Thyroid gland (tissue), 4 donors: ENCODE measurements around the gene RMI2. TPM values are rescaled to one million over a fixed set of nuclear protein-coding genes. Genes with fewer than 3 reads are reported as not detected.

Experiments
- DNase-seq, 2 donors: peaks; one replicate each; pipeline ENCODE4 v3.0.0-alpha.2; 2019
- H3K27ac ChIP-seq, 3 donors: fragments of 200-600 bp; sonication (generic); 1 replicate in 2 of 3; 2 replicates in 1 of 3; pipeline ENCODE4 v1.5.1; 2016 to 2019; ENCODE audit warnings: mild to moderate bottlenecking in 1 of 3, moderate library complexity in 1 of 3
- H3K27me3 ChIP-seq: fragments of 200-600 bp; sonication (generic); one replicate; pipeline ENCODE4 v1.5.1; 2019
- H3K36me3 ChIP-seq, 2 donors: fragments of 200-600 bp; sonication (generic); one replicate each; pipeline ENCODE4 v1.5.1; 2016 to 2019
- H3K4me1 ChIP-seq, 2 donors: fragments of 200-600 bp; sonication (generic); one replicate each; pipeline ENCODE4 v1.5.1; 2017 to 2019
- H3K4me3 ChIP-seq, 3 donors: fragments of 200-600 bp; sonication (generic); replicated peaks in 1 of 3; 1 replicate in 2 of 3; 2 replicates in 1 of 3; pipeline ENCODE4 v1.5.1; 2016; ENCODE audit warnings: mild to moderate bottlenecking in 1 of 3
- H3K9me3 ChIP-seq: fragments of 200-600 bp; sonication (generic); one replicate; pipeline ENCODE4 v1.5.1; 2017
- POLR2A ChIP-seq, 2 donors: fragments of 450-650 bp; IDR thresholded peaks; one replicate each; pipeline ENCODE4 v1.6.1; 2017; ENCODE audit warnings: antibody characterized with exemption in 2 of 2, mild to moderate bottlenecking in 2 of 2, moderate library complexity in 1 of 2
- WGBS, 2 donors: methylation state at CpG; one replicate each; pipeline ENCODE4 v1.1.5; 2017; 5-methylcytosine and 5-hydroxymethylcytosine counted together
- intact Hi-C: fragments of 100-400 bp; cut with DNase I; formaldehyde crosslinking; loops from one replicate; pipeline ENCODE4 v1.15.1; 2023
- total RNA-seq, 4 donors: library from RNA; depleted of rRNA; stranded (reverse); fragments of >200 nt; gene quantifications; one replicate each; pipeline ENCODE4 v1.2.3, GENCODE V29; 2016
- TF ChIP-seq, protein P1 (sequence below), 6 experiments: fragments of 200-600 bp in 3 of 6; fragments of 450-650 bp in 3 of 6; sonication (generic) in 3 of 6; IDR thresholded peaks; one replicate each; pipeline ENCODE4 v1.5.1; 2016 to 2019; ENCODE audit warnings: antibody characterized with exemption in 6 of 6, mild to moderate bottlenecking in 2 of 6, inconsistent platforms in 1 of 6, moderate library complexity in 1 of 6

RMI2 gene
- total RNA-seq, 4 donors from 2014 or later: 2.5 to 2.8 (median 2.6) TPM; not detected in 1

DNA sequence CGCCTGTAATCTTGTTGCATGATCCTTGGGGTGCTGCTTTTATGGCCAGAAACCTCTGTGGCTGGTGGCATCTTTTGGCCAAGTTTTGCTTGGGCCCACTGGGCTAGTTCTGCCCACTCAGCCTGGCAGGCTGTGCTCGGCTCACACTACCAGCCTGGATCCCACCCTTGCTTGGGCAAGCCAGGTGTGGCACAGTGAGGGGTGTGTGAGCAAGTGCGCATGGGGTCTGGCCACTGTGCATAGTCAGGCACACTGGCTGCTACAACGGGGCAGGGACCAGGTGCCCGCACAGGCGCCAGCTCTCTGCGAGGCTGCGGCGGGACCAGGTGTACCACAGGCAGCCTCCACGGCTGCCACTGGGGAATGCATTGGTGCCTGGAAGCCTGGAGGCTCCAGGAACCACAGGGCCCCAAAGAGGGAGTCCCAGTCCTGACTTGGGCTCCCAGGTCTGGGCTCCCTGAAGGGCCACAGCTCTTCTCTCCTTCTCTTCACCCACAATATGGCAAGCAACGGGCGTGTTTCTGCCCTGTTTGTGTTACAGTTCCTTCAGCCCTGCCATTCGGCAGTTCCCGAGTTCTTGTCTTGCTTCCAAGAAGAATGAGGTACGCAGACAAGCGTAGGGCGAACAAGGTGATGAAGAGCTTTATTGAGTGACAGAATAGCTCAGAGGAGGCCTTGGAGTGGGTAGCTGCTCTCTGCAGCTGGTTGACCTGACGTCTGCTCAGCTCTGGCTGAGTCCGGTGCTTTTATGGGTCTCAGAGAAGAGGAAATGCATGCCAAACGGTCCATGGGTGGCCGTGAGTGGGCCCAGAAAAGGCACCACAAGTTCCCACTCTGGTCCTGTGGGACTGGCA, 37.4 kb upstream of the RMI2 start:
- intact Hi-C loops: no loop called here
- 83 to 90% methylated on average over 12 to 20 of the region's 21 CpGs for WGBS, 2 donors
- H3K4me1 ChIP-seq: peaks cover 23 to 58% of the 10 kb centered on the region in 2 donors

DNA sequence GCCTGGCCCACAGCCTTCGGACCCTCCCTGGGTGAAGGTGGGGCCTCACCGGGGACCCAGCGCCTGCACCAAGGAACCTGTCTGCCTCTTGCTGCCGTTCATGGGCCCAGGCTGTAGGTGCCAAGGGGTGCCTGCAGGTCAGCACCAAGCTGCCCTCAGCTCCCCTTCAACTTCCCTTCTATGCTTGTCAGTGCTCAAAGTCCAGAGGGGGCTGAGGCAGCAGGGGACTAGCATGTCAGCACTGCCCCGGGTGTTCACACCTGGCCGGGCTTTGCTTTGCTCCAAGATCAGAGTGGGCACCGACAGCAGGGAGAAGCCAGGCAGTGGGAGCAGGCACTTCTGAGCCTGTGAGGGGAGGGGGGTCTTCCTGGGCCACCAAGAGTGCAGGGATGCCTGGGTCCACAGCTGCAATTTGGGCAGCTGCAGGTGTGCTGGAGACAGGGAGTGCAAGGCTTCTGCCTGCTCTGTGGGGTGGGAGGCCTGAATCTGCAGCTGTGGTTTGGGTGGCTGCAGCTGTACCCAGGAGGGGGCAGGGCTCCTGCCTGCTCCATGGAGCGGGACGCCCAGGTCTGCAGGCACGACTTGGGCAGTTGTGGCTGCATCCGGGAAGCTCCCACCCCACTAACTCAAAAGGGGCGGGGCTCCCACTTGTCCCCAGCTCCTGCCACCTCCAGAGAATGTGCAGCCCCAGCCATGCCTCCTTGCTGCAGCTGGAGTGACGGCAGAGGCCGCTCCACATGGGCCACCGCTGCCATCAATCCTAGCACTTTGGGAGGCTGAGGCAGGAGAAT, 36.6 kb upstream of the RMI2 start:
- Histone ChIP-seq H3K27me3 (no peaks in the 10 kb centered on the region), H3K4me1 (peaks cover 15 to 56% of the 10 kb centered on the region in 2 donors), H3K4me3 (no peak overlapping the region), H3K9me3 (no peaks in the 10 kb centered on the region), H3K36me3 (no peaks in the 10 kb centered on the region), H3K27ac (peak overlapping the region; percentile 4 to 37 (median 9))
- DNase-seq: peak; percentile 66 to 67
- intact Hi-C loops: no loop called here
- 73 to 91% methylated on average over 6 to 7 of the region's 15 CpGs for WGBS, 2 donors
- TF ChIP-seq POLR2A (IDR thresholded peaks at IDR 0.05): no peak
- TF ChIP-seq, protein P1, sequence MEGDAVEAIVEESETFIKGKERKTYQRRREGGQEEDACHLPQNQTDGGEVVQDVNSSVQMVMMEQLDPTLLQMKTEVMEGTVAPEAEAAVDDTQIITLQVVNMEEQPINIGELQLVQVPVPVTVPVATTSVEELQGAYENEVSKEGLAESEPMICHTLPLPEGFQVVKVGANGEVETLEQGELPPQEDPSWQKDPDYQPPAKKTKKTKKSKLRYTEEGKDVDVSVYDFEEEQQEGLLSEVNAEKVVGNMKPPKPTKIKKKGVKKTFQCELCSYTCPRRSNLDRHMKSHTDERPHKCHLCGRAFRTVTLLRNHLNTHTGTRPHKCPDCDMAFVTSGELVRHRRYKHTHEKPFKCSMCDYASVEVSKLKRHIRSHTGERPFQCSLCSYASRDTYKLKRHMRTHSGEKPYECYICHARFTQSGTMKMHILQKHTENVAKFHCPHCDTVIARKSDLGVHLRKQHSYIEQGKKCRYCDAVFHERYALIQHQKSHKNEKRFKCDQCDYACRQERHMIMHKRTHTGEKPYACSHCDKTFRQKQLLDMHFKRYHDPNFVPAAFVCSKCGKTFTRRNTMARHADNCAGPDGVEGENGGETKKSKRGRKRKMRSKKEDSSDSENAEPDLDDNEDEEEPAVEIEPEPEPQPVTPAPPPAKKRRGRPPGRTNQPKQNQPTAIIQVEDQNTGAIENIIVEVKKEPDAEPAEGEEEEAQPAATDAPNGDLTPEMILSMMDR (IDR thresholded peaks at IDR 0.05): no peak

More for the DNA sequence above, 37.4 kb upstream of the RMI2 start:
- DNase-seq: no peak
- H3K27ac ChIP-seq: peak overlapping the region in 1 of 3 donors; percentile 37
- H3K36me3 ChIP-seq: no peaks in the 10 kb centered on the region
- H3K27me3 ChIP-seq: no peaks in the 10 kb centered on the region
- TF ChIP-seq, protein P1 (IDR thresholded peaks at IDR 0.05): no peak
- no peak for TF ChIP-seq POLR2A (IDR thresholded peaks at IDR 0.05)
- no peak overlapping the region for H3K4me3 ChIP-seq
- H3K9me3 ChIP-seq: no peaks in the 10 kb centered on the region

DNA sequence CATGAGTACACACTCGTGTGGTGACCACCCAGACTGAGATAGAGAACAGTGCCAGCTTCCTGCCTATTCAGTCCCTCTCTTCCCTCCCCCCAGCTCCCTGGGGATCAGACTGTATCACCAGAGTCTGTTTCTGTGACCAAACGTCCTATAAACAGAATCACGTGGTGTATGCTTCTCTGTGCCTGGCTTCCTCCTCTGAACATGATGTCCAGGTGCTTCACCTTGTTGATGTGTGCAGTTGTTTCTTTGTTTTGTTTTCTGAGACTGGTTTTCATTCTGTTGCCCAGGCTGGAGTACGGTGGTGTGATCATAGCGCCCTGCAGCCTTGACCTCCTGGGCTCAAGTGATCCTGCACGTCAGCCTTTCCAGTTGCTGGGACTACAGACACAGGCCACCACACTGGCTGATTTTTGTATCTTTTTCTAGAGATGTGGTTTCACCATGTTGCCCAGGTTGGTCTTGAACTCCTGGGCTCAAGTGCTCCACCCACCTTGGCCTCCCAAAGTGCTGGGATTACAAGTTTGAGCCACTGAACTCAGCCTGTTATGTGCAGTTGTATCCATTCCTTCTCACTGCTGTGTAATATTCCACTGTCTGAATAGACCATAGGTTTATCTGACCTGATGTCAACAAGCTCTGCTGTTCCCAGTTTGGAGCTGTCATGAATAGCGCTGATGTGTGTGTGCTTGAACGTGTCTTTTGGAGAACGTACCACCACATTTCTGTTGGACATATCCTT, 35.2 kb upstream of the RMI2 start:
- intact Hi-C loops: no loop called here

DNA sequence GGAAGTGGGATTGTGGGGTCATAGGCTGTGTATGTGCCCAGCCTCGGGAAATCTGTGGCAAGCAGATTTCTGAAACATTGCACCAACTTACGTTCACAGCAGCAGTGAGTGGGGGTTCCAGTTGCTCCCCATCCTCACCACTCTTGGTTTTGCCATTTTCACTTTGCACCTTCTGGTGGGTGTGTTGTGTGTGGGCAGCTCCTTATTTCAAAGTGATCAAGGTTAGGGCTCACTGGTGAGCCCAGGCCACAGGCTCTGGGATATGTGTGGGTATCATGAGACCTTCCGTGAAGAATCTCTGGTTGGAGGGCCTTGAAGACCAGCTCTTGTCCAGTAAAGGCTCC, 34.7 kb upstream of the RMI2 start:
- no peak overlapping the region for H3K4me3 ChIP-seq
- H3K36me3 ChIP-seq: no peaks in the 10 kb centered on the region
- intact Hi-C loops: no loop called here
- no peak for DNase-seq
- 93 to 97% methylated on average over 3 of the region's 3 CpGs for WGBS, 2 donors
- peak overlapping the region; percentile 37 to 58 (median 43) for H3K27ac ChIP-seq
- peaks cover 12 to 58% of the 10 kb centered on the region in 2 donors for H3K4me1 ChIP-seq
- TF ChIP-seq POLR2A (IDR thresholded peaks at IDR 0.05): no peak
- TF ChIP-seq, protein P1 (IDR thresholded peaks at IDR 0.05): no peak
- no peaks in the 10 kb centered on the region for H3K27me3 ChIP-seq
- no peaks in the 10 kb centered on the region for H3K9me3 ChIP-seq

More for the DNA sequence above, 35.2 kb upstream of the RMI2 start:
- H3K4me1 ChIP-seq: peaks cover 10 to 52% of the 10 kb centered on the region in 2 donors
- H3K36me3 ChIP-seq: no peaks in the 10 kb centered on the region
- H3K27ac ChIP-seq: peak overlapping the region; percentile 37 to 58 (median 43)
- peak; percentile 78 to 83 for DNase-seq
- WGBS, 2 donors: 45 to 47% methylated on average over 9 of the region's 9 CpGs
- no peak for TF ChIP-seq POLR2A (IDR thresholded peaks at IDR 0.05)
- TF ChIP-seq, protein P1 (IDR thresholded peaks at IDR 0.05): no peak
- no peaks in the 10 kb centered on the region for H3K27me3 ChIP-seq
- no peak overlapping the region for H3K4me3 ChIP-seq
- no peaks in the 10 kb centered on the region for H3K9me3 ChIP-seq
